Glutamatergic neuron (in vitro differentiated cells): Measurements from ENCODE around the gene ELN. TPM values are rescaled to one million over a fixed set of nuclear protein-coding genes. Genes with fewer than 3 reads are reported as not detected.
"Not testable (repeated sequence)": the region's sequence is repeated elsewhere in the genome, so short reads cannot be mapped to it uniquely, and the experiment has no call there.

Source experiments
- DNase-seq: peaks from one replicate; pipeline ENCODE4 v3.0.0; 2022
- H3K27ac Mint-ChIP-seq: one replicate; pipeline ENCODE4 v1.8.0; 2020; ENCODE audit warnings: mild to moderate bottlenecking, mixed read lengths, inconsistent platforms; ENCODE audit not compliant: unreplicated experiment
- H3K27me3 Mint-ChIP-seq: one replicate; pipeline ENCODE4 v1.8.0; 2020; ENCODE audit warnings: mild to moderate bottlenecking, moderate library complexity, mixed read lengths, inconsistent platforms; ENCODE audit not compliant: unreplicated experiment
- H3K36me3 Mint-ChIP-seq: one replicate; pipeline ENCODE4 v1.8.0; 2020; ENCODE audit warnings: mild to moderate bottlenecking, mixed read lengths, inconsistent platforms; ENCODE audit not compliant: unreplicated experiment
- H3K4me1 Mint-ChIP-seq: one replicate; pipeline ENCODE4 v1.8.0; 2020; ENCODE audit warnings: mild to moderate bottlenecking, low read depth, mixed read lengths, inconsistent platforms; ENCODE audit not compliant: unreplicated experiment
- H3K4me3 Mint-ChIP-seq: one replicate; pipeline ENCODE4 v1.8.0; 2020; ENCODE audit warnings: mild to moderate bottlenecking, mixed read lengths, inconsistent platforms; ENCODE audit not compliant: unreplicated experiment
- H3K9me3 Mint-ChIP-seq: one replicate; pipeline ENCODE4 v1.8.0; 2020; ENCODE audit warnings: mild to moderate bottlenecking, moderate library complexity, mixed read lengths, inconsistent platforms; ENCODE audit not compliant: unreplicated experiment
- CTCF ChIP-seq: fragments of 200-600 bp; sonication (generic); IDR thresholded peaks from one replicate; pipeline ENCODE4 v1.5.0; 2021; ENCODE audit not compliant: partially characterized antibody, unreplicated experiment
- long read RNA-seq: library from polyadenylated mRNA; unstranded; transcript quantifications from one replicate; pipeline ENCODE4 v2.0.0, GENCODE V29; 2020; ENCODE audit not compliant: unreplicated experiment
- total RNA-seq: library from RNA; stranded (reverse); fragmentation: NEBNext Ultra II Directional; extraction: Animal tissue kit (Norgen Biotek cat#: 25700); gene quantifications from one replicate; pipeline ENCODE4 v1.2.1, GENCODE V29; 2021; ENCODE audit not compliant: unreplicated experiment

Gene ELN
- 3.7 TPM for total RNA-seq
- long read RNA-seq: 0 reads

GRCh38 chr7:74027683-74028320 lies at the start of gene ELN:
ELN (plus strand) TSS chr7:74028173; CDS start chr7:74028188, 15 bp downstream.
- Mint-ChIP-seq H3K36me3 (no peaks in the 10 kb centered on the region), H3K27me3 (peaks cover 9% of the 10 kb centered on the region), H3K27ac (peak within 1 kb of the TSS; percentile 69), H3K9me3 (peaks cover 4% of the 10 kb centered on the region), H3K4me1 (peaks cover 39% of the 10 kb centered on the region), H3K4me3 (peak within 1 kb of the TSS; percentile 72)
- TF ChIP-seq CTCF: no peak
- DNase-seq: peak; percentile 40

- Mint-ChIP-seq H3K9me3 (peaks cover 5% of the 10 kb centered on the region), H3K27ac (no peak overlapping the region), H3K36me3 (no peaks in the 10 kb centered on the region), H3K27me3 (peaks cover 10% of the 10 kb centered on the region), H3K4me1 (peaks cover 18% of the 10 kb centered on the region), H3K4me3 (no peak overlapping the region)
- DNase-seq: peak; percentile 45
- no peak for TF ChIP-seq CTCF
Measured at GRCh38 chr7:73978661-73979563, 49.1 kb upstream of the ELN start.

DNA sequence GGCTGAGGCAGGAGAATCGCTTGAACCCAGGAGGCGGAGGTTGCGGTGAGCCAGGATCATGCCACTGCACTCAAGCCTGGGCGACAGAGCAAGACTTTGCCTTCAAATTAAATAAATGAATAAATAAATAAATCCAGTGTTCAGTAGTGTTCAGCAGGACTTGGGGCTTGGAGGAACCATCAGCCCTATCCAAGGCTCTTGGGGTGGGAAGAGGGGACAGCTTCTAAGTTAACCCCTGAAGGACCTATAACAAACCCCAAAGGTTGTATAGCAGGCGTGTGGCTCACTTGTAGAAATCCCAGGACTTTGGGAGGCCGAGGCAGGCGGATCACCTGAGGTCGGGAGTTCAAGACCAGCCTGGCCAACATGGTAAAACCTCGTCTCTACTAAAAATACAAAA lies 48.3 kb upstream of the ELN start:
- not testable (repeated sequence) for H3K9me3 Mint-ChIP-seq, H3K27ac Mint-ChIP-seq, H3K4me3 Mint-ChIP-seq, DNase-seq, H3K27me3 Mint-ChIP-seq, H3K36me3 Mint-ChIP-seq
- peaks cover 18% of the 10 kb centered on the region for H3K4me1 Mint-ChIP-seq

DNA sequence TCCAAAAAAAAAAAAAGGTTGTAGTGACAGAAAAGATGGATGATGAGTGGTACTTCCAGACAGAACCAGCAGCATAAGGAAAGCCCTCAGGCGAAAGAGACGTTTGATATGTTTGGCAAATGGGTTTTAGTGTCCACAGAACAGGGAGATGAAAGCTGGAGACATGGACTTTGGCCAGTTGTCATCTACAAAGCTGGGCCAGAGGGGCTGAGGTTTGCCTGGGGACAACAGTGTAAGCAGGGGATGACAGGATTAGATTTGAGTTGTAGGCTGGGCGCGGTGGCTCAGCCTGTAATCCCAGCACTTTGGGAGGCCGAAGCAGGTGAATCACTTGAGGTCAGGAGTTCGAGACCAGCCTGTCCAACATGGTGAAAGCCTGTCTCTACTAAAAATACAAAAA lies 47.8 kb upstream of the ELN start:
- peaks cover 18% of the 10 kb centered on the region for H3K4me1 Mint-ChIP-seq
- no peak overlapping the region for H3K27ac Mint-ChIP-seq
- DNase-seq: no peak
- H3K27me3 Mint-ChIP-seq: peaks cover 11% of the 10 kb centered on the region
- peaks cover 8% of the 10 kb centered on the region for H3K9me3 Mint-ChIP-seq
- no peaks in the 10 kb centered on the region for H3K36me3 Mint-ChIP-seq
- H3K4me3 Mint-ChIP-seq: no peak overlapping the region
- TF ChIP-seq CTCF: no peak

GRCh38 chr7:73981933-73982332 lies 46.0 kb upstream of the ELN start:
- H3K36me3 Mint-ChIP-seq: no peaks in the 10 kb centered on the region
- DNase-seq: no peak
- H3K27ac Mint-ChIP-seq: no peak overlapping the region
- no peak for TF ChIP-seq CTCF
- peaks cover 8% of the 10 kb centered on the region for H3K27me3 Mint-ChIP-seq
- peaks cover 16% of the 10 kb centered on the region for H3K4me1 Mint-ChIP-seq
- peaks cover 8% of the 10 kb centered on the region for H3K9me3 Mint-ChIP-seq
- H3K4me3 Mint-ChIP-seq: no peak overlapping the region
